ENCODE results near the gene BNC1.

BNC1 gene, protein sequence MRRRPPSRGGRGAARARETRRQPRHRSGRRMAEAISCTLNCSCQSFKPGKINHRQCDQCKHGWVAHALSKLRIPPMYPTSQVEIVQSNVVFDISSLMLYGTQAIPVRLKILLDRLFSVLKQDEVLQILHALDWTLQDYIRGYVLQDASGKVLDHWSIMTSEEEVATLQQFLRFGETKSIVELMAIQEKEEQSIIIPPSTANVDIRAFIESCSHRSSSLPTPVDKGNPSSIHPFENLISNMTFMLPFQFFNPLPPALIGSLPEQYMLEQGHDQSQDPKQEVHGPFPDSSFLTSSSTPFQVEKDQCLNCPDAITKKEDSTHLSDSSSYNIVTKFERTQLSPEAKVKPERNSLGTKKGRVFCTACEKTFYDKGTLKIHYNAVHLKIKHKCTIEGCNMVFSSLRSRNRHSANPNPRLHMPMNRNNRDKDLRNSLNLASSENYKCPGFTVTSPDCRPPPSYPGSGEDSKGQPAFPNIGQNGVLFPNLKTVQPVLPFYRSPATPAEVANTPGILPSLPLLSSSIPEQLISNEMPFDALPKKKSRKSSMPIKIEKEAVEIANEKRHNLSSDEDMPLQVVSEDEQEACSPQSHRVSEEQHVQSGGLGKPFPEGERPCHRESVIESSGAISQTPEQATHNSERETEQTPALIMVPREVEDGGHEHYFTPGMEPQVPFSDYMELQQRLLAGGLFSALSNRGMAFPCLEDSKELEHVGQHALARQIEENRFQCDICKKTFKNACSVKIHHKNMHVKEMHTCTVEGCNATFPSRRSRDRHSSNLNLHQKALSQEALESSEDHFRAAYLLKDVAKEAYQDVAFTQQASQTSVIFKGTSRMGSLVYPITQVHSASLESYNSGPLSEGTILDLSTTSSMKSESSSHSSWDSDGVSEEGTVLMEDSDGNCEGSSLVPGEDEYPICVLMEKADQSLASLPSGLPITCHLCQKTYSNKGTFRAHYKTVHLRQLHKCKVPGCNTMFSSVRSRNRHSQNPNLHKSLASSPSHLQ

DNA sequence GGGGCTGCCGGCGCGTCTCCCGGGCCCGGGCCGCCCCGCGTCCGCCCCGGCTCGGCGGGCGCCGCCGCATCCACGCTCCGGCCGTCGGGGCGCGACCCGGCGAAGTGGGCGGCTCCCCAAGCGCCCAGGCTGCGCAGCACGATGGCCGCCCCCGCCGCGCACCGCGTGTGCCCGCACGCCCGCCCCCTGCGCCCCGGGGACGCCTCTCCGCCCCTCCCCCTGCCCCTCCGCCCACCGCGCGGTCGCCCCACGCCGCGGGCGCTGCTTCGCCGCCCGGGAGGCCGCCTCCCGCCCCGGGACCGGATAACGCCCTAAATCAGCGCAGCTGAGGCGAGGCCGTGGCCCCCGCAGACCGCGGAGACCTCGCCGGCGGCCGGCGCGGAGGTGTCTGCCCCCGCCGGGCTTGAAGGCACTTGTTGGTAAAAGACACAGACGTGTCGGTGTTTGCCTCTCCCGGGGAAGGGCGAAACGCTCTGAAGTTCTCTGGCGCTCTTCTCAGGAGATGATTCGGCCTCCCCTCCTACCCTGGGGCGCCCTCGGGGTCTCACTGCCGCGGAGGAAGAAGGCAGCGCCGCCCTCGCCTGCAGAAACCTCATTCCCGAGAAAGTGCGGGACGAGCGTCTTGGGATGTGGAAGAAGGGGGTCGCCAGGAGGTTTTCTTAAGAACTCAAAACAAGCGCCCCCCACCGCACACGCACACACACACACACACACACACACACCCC is at the start of gene BNC1:
TSS of gene BNC1 (minus strand) at position 106 of the 725 bp plus-strand sequence. CDS start at position 70, 36 bp downstream.
- DNase-seq, result no peak

DNA sequence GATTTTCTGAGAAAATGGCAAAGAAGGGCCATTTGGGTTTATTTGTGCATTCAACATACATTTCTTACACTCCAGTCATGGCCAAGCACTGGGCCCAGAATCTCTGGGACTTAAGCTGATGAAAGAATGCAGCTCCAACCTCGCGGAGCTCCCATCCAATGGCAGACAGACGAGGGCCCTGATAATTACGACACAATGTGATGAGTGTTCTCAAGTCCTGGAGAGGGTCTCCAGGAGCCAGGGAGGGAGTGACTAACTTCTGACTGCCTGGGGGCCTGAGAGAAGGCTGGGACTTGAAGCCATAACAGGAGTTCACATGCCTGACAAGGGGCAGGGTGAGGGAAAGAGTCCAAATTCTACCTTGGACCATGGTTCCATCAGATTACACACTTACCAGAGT is 42.6 kb upstream of the BNC1 start:
- DNase-seq, result no peak

DNA sequence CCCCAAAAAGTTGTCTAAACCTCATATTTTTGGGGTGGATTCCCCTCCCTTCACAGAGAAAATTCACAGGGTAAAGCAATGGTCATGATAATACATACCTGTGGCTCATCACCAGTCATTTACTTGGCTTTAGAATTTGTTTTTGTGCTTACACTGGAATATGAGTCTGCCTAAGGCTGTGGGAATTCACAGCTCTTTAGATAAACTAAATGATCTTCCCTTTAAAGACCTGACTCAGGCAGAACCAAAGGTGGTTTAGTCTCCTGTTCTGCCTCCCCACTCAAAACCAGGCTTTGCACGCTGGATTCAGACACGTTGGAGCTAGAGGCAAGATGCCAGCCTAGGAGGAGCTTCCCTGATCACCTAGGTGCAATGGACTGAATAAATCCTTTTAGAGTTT is 40.3 kb upstream of the BNC1 start:
- no peak for DNase-seq

DNA sequence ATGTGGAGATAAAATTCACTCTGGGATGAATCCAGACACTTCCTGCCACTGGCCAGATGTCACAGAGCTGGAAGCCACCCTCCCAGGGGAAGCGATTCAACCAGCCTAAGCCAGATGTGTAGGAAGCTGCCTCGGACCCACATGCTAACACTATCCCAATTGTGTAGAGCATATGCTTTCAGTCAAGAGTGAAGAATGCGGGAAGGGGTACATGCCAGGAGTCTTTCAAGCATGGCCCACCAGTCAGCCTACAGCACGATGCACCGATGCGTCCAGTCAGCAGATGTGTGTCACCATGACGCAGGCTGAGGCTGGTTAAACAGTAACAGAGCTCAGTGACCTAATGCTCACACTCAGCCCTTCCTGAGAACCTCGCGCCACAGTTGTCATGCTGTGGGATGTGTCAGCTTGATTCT is 38.8 kb upstream of the BNC1 start:
- DNase-seq, result no peak

DNA sequence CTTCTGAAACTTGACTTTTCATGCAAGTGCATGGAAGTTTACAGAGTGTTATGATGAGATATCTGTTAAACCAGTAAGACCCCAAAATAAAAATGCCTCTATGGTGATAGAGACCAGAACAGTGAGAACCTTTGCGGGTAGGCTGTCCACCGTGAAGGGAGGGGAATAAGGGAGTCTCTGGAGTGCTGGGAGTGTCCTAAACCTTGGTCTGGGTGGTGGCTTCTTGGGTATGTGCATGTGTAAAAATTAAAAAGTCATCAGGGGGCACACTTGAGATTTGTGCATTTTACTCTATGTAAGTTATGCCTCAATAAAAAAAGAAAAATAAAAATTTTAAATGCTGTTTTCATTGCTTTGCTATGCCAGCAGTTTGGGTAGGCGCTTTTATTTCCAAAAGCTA is 38.2 kb upstream of the BNC1 start:
- no peak for DNase-seq

DNA sequence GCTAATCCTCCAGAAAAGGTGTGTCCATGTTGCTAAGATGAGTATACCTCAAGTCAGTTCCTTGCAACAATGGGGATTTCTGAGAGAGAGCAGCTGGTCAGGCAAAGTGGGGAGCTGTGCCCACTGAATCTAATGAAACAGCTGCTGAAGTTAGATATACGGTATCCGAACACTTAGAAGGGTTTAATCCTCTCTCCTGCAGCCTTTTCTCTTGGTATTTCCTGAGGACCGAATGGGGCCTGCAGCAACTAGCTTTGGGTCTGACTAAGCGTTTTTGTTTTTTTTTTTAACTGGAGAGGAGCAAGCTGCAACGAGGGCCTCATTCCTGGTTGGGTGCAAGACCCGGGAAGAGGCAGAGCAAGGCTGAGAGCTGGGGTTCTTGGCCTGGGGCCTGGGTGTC is 37.6 kb upstream of the BNC1 start:
- no peak for DNase-seq

DNA sequence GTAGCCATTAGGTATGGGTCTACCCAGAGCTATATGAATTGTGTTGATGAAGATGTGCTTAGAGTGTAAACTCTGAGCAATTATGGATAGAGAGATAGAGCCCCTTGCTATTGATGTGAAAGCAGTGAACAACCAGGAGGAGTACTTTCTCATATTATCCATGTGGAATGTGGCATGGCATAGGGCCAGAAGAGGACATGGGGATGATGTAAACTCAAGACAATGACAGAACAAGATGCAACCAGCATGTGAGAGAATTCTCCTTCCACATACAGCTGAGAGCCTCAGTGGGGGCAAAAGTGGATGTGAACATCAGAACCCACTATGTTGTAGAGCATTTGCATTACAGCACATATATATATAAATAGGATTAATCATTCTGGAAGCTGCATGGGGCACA is 36.4 kb upstream of the BNC1 start:
- no peak for DNase-seq

DNA sequence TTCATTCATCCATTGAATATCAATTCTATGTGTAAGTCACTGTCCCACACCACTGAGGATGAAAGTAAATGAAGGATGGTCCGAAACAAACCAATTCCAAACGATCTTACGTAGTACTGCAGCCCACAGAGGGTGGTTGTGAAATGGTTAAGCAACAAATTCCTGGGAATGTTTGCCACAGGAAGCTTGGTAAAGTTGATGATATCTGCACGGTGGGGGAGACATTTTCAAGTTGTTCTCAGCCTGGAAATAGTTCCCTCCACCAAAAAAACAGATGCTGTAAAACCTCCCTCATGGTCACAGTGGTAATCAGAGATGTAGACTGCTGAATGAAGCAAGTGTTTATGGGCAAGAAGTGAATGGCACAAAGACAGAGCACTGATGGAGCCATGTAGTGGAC is 35.9 kb upstream of the BNC1 start:
- no peak for DNase-seq

DNA sequence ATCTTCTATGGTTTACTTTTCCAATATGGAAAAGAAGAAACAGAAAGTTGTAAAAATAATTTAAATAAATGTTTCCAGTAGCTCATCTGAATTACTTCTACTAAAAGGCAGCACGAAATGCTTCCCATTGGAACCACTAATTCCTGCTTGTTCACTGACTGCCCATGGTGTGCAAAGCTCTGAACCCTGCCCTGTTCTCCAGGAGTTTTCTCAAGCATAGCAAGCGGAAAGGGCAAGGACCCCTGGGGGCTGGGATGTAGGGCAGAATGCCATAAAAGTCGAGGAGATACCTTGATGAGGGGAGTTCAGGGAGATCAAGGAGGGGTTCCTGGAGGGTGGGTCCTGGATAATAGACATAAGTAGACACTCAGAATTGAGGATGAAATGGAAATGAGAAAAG is 35.3 kb upstream of the BNC1 start:
- DNase-seq, result no peak

DNA sequence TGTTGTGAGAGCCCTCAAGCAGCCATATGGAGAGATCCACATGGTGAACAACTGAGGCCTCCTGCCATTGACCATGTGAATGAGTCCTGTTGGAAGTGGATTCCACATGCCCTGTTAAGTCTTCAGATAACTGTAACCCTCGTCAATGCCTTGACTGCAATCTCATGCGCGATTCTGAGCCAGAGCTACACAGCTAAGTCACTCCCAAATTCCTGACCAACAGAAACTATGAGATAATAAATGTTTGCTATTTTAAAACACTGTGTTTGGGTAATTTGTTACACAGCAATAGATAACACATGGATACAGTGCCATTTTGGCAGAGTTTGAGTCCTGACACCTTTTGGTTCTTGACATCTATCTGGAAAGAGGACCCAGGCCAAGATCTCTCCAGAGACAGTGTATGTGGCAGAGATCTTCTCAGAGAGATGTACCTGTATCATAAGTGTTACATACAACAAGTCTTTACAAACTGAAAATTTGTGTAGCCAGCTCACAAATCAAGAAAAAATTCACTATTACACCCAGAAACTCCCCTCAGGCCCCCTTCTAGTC is 34.5 kb upstream of the BNC1 start:
- DNase-seq, result no peak

DNA sequence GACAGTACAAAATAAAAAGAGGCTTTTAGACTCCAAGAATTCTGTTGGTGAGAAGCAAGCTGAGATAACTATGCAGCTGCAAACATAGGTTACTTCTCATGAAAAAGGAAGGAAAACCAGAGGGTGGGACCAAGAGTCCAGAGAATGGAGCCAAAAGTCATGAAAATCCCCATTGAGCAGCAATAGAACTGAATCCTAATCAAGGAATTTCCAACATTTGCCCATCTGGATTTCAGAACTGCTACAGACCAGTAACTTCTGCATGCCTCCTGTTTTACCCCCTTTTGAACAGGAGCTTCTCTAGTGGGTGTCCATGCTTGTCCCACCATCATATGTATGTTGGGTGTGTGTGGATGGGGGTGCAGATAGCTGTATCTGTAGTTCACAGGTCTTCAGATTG is 33.6 kb upstream of the BNC1 start:
- DNase-seq, result no peak

DNA sequence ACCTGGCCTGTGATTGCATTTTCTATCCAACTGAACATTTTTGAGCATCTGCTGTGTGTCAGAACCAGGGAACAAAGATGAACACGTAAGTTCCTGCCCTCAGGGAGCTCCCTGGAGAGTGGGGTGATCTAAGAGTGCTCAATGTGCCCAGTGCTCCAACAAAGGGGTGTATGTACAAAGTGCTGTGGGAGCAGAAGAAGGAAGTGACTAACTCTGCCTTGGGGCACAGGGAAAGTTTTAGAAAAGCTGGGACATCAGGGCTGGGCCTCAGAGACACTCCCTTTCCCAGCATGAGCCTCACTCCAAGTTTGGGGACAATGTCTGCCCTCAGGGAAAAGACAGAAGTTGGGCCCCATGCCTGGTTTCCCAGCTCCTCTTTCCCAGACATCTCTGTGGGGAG is 27.6 kb upstream of the BNC1 start:
- no peak for DNase-seq

DNA sequence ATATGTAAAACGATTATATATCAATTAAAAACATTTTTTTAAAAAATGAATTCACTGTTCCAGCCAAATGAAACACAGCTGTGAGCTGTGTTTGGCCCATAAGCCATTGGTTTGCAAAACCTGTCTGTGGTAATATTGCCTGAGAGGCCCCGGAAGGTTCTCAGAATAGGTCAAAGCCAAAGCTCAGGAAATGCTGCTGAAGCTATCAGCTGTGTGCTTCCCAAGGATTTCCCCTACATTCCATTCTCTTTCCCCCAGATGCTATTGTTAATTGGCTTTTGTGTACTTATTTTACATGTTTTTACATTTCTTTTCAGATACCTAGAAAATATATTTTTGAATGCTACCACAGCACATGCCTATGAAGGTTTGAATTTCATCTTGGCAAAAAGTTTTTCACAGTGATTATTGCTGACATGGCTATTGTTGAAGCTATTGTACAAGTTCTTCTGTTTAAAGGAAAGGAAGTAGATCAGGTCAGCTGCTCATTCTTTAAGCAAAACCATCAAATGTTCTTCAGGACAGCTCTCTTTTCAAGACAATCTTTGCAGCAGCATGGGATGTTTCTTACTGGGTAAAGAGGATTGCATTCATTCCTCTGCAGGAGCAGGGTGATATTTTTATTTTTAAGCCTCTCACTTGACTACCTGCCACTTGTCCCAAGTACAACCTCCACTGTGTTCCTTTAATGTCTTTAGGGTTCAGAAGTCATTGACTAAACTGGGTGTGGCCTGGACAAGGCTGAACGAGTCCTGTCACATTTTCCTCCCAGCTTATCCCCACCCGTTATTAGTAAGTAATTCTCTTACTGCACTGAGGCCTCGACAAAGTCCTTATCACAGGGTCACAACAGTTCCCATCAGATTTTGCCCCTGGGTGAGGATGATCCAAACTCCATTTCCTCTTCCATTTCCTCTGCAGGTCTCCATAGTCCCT is 26.3 kb upstream of the BNC1 start:
- no peak for DNase-seq

DNA sequence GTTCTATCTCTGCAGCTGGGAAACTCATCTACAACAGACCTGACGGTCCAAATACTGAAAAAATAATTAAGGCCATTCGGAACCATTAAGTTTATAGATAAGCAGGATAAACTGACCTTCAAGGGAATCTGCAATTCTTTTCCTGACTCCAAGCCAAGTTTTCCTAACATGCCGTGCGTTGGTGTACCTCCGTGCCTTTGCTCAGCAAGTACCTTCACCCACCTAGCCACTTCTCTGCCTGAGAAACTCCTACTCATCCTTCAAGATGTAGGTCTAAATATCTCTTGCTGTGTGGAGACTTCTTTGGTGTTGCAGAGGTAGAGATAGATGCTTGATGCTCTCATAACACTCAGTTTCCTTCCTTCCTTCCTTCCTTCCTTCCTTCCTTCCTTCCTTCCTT is 24.2 kb upstream of the BNC1 start:
- no peak for DNase-seq

DNA sequence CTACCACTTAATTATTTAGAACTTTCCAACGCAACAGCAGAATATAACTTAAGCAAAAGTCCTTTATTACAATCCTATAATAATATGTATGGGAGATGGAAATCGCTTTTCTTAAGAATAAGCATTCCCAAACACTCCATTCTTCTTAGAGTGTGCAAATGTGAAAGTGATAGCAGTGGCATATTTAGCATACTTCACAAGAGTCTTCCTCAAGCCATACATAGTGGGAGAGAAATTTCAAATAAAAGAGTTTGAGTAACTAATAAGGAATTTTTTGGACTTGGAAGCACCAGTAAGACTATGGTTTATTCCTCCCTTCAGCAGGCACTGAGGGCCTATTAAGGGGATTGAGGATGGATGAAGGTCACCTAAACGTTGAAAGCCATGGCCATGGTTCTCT is 22.1 kb upstream of the BNC1 start:
- DNase-seq, result no peak

DNA sequence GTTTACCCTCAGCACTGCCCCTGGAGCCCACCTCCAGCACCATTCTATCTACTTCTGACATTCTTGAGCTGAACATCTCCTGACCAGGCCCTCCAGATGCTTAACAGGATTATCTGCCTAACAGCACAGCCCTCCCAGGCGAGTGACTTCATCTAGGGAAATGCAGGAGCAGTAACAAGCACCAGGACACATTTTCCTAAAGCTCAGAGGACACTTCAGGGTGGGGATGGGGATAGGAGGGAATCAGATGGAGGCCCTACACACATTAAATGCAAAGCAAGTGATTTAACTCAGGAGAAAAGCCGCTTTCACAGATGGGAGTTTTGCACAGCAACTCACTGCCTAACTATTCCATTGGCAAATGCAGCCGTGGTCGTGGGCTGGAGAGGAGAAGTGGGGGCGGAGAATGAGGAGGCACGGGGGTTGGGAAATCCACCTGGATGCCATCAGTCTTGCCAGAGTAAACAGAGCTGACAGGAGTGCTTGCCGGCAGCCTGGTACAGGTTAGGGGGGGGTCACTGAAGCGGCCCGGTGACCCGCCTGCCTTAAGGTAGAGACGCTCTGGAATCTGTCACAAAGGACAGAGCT is 21.3 kb upstream of the BNC1 start:
- no peak for DNase-seq

DNA sequence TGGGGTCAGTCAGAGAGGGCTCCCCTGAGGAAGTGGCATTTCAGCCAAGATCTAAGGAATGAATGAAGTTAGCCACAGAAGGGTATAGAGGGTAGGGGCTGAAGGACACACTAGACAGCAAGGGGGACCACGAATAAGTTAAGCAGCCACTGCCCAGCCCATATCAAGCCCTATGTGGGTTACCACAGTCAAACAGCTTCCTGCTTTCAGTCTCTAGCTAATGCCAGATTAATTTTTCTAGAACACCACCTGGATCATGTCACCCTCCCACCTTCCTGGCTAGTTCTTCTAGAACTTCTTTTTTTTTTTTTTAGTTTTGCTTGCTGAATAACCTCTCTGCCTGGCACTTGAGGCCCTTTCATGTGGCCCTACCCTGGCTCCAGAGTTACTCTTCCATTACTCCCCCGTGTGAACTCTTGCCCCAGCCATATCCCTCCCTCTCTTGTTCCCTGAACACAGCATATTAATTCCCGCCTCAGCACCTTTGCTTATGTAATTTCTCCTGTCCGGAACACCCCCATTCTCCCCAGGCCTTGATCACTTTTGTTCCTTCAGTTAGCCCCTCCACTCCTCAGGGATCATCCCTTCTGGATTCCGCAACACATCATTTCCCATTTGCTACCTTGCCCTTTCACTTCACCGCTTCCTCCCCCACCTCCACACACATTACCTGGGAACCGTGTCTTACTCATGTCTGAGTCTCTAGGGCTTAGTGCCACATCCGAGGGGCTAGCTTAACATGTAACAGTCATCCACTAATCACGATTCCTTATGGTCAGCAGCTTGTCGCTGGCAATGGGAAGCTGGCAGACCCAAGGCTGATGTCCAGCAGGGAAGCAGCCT is 20.6 kb upstream of the BNC1 start:
- DNase-seq, result no peak

DNA sequence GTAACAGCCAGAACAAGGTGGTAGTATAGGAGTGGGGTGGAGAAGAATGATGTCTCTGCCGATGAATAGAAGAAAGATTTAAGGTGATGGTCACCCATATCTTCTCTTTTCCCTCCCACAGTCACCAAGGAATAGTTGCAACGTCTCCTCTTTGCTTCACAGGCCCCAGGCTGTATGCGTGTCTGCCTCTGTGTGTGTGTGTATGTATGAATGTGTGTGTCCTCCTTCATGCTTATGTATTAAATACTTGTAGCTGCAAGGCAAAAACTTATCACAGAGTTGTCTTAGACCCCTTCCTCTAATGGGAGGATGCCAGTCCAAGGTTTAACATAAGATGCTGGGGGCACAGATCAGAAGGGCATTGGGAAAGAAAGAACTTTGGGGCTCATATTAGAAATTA is 19.1 kb upstream of the BNC1 start:
- DNase-seq, result no peak

DNA sequence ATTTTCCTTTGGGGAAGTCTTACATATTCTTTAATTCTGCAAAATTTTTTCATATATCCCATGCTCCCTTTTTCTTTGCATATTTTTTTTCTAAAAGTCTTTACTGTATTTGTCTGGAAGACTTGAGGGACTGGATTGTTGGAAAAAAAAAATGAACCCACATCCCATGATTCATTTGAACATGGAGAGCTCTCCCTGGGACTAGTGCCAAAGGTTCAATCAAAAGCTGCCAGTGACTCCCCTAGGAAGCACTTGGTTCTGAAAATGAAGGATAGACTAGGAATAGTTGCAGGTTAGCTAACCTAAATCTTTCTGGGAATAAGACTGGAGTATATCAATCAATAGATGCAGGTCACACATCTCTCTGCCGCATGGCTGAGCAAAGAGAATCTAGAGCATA is 16.4 kb upstream of the BNC1 start:
- DNase-seq, result no peak

DNA sequence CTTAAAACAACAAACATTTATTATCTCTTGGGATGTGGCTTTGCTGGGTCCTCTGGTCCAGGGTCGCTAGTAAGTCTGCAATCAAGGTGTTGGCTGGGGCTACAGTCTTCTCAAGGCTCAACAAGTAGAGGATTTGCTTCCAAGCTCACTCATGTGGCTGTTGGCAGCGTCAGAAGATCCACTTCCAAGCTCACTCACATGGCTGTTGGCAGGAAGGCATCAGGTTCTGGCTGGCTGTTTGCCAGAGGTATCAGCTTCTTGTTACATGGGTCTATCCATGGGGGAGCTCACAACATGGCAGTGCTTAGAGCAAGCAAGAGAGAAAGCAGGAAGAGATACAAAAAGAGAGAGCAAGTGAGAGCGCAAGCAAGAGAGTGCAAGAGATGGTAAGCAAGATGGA is 15.0 kb upstream of the BNC1 start:
- no peak for DNase-seq
